SH-SY5Y (cell line): Measurements from ENCODE around the gene ZNF598.

Source experiments
- GATA2 ChIP-seq: IDR thresholded peaks from 2 replicates; pipeline ENCODE4 v1.6.1; 2011; ENCODE audit warnings: mild to moderate bottlenecking, low read depth, low read length
- GATA3 ChIP-seq: IDR thresholded peaks from 2 replicates; pipeline ENCODE4 v1.6.1; 2011; ENCODE audit warnings: low read depth, mild to moderate bottlenecking, low read length, moderate library complexity

DNA sequence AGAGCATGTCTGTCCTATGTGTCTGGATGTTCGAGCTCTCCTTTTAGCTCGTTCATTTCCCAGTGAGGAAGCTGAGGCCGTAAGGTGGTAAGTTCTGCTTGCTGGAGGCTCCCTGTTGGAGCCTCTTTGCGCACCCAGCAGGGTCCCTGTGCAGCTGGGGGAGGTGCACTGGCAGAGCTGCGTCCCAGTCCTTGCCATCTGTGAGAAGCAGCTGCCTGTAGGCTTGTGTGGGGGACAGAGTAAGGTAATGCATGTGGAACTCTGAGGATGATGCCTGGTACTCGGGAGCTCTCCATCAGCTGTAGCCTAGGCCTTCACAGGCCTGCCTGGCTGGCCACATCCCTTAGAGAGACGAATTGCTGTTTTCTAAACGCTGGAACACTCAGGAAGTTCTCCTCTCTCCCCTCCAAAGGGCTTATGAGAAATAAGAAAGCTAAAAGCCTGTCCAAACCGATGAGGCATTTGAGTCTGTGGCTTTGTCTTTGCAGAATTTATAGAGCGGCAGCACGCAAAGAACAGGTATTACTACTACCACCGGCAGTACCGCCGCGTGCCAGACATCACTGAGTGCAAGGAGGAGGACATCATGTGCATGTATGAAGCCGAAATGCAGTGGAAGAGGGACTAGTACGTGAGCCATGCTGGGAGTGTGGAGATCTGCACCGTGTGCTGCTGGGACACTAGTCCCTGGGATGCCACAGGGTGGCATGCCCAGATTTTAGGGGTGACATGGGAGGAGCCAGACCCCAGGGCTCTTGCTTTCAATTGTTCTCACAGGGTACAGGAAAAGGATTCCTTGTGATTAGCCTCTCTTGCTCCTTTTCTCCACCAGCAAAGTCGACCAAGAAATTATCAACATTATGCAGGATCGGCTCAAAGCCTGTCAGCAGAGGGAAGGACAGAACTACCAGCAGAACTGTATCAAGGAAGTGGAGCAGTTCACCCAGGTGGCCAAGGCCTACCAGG, 48.7 kb downstream of the ZNF598 start:
- TF ChIP-seq GATA2 (no peak), GATA3 (no peak)
